GM18870 (cell line): ENCODE data around the gene SUMF1.

Source experiments
- ATAC-seq: cut with Tn5 transposase; IDR thresholded peaks from one replicate; pipeline ENCODE4 v1.9.1; 2021; ENCODE audit warnings: moderate library complexity; ENCODE audit not compliant: unreplicated experiment

The SUMF1 gene

DNA sequence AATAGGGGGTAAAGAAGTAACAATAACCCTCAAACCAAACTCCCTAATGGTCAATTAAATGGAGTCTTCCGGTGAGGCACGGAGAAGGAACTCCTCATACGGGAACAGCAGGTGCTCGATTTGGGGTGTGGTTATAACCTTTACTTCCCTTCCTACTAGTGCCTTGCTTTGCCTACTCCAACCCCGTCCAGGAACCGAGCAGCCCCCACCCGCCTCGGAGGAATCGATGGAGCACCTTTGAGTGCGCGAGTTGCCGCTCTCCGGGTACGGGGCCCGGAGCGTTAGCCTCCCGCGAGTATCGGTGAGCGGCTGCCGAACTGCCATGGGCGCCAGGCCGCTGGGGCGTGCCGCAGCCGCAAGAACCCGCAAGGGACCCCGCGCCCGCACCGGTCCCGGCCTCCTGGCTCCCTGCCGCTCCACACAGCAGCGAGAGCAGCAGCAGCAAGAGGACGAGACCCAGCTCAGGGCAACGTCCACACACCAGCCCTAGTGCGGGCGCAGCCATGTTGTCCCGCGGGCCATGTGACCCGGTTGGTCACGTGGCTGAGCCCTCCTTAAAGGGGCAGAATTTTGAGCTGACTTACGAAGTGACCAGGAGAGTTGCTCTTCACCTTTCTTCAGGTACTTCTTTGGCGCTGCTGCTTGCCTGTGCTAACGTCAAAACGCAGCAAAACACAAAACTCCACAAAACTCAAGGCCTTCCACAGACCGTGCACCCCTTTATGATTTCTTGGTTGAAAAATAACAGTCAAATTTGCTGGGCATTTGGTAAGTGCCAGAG is at the start of gene SUMF1:
TSS of gene SUMF1 (minus strand) at position 529 of the 781 bp plus-strand sequence. CDS start at position 505, 24 bp downstream.
- ATAC-seq = peak; percentile 99

GRCh38 chr3:4515916-4516579 is 49.0 kb upstream of the SUMF1 start:
- ATAC-seq = no peak

DNA sequence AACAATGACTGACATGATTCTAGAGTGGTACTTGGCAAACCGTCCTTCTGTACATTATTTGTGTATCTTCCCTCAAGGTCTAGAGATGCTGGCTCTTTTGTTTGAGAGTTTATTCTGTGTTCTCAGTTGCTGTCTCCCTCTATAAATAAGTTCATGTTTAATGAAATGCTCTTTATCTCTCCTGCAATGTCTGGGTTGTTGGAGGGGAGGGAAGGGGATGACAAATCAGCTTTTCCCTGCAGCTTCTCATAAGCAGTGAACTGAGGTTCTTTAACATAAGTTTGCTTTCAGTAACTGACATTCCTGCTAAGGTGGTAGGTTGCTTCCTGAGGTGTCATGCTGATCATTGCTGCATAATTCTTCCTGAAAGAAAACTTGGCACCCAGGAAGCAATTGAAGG is 47.8 kb upstream of the SUMF1 start:
- no peak for ATAC-seq

GRCh38 chr3:4514321-4514720 is 47.3 kb upstream of the SUMF1 start:
- ATAC-seq = no peak

DNA sequence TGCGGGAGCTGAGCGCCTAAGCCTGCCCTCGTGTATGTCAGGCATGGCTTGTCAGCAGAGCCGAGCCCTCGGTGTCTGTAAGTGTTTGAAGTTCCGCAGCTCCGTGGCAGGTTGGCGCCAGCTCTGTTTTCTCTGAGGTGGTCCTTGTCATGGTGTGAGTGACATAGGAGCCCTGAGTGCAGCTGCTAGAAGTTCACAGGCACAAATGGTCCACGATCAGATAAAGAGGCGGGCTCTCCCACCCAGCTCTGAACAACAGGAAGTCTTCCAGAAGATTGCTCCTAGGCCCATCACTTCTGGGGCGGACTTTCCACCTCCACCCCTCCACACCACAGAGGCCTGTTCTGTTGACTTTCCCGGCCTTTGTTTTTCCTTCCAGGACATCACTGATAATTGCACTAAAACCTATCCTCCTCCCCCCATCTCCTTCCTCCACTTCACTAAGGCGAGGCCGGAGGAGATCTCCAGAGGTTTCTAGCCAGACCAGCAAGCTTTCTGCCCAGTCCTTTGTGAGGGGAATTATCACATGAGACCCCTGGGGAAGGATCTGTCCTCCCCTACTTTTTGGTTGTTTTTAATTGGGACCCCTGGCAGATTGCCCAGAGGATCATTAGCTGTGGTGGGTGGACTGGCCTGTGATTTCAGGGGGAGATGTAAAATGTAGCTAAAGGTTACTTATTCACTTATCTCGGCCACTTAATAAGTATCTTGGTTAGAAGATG is 46.0 kb upstream of the SUMF1 start:
- ATAC-seq = no peak

DNA sequence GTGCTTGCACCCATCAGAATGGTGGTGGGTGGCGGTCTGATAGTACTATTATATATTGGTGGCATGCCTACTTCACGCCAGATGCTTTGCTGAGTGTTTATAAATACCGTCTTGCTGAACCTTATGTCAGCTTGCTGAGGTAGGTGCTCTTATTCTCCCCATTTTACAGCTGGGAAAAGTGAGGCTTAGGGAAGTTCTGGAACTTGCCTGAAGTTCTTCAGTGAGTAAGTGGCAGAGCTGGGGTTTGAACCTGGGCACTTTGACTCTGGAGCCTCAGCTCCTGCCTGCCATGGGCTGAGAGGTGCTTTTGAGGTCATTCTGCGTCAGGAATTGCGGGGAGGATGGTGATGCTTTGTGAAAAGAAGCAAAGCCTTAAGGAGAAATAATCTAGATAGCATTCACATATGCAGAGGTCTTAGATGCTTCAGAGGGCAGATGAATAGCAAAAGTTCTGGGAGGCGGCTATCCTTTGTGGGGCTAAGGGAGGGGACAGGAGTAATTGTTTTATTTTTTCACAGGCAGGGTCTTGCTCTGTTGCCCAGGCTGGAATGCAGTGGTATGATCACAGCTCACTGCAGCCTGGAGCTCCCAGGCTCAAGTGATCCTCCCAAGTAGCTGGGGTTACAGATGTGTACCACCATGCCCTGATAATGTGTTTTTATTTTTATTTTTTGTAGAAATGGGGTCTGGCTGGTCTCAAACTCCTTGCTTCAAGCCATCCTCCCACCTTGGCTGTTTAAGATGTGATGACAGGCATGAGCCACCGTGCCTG is 44.6 kb upstream of the SUMF1 start:
- ATAC-seq = no peak

DNA sequence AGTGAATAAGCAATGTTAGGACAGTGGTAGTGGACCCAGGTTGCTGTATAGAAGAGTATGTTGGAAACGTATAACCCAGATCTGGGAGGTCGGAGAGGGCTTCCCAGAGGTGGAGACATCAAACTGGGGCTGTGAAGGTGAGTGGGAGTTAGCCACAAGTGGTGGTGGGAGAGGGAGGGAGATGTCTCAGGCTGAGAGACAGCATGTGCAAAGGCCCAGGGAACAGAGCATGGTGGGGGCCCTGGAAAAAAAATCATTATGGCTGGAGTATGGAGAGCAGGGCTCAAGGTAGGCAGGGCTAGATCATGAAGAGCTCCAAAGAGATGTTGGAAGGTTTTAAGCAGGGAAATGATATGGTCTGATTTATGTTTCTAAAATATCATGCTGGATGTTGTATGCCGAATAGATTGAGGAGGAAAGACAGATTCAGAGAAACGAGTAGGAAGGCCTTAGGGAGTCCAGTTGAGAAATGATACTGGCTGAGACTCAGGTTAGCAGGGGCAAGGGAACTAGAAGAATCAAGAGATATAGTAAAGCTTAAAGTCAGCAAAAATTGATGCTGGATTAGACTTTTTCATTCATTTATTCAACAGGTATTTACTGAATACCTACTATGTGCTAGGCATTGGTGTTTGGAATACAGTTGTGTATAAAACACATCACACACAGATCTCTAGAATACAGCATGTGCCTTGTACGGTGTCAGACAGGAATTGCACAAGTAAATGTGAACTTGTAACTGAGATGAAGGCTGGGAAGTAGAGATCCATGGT is 43.1 kb upstream of the SUMF1 start:
- no peak for ATAC-seq

- no peak for ATAC-seq
Measured at GRCh38 chr3:4509043-4509442, 42.0 kb upstream of the SUMF1 start.

DNA sequence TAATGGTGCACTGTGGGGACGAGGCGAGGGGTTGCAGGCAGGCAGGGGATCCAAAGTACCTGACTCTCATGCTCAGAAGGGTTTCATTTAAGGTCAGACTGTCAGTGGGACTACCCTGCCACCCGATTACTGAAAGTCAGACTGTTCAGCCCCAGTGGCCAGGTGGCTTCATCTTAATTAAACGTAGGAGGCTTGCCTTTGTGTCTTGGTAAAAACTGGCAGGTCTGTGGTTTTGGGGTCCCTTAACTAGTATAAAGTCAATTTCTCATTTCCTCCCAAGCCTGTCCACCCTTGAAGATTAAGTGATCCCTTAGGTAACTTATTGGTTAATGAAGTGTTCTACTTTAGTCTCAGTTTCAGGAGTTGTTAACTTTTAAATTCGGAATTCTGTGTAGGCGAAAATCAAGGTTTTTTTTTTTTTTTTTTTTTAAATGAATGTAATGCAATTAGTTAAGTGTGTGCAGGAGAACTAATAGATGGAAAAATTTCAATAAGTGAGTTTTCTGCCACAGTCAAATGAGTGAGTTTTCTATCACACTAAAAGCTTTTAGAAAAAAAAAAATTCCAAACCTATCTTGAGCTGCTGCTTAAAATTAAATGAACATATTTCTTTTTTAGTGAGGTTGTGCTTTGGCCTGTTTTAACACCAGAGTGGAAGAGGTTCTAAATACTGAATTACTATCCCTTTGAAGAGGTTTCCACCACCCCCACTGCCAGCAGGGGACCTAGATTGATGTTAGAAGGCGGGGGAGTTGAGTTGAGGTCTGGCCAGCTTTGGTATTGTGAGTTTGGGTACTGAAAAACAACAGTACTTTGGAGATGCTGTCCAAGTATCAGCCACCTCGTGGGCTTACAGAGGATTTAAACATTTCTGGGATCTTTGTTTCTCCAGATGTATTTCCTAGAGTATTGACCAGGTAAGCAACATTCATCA is 41.2 kb upstream of the SUMF1 start:
- ATAC-seq = peak; percentile 72

DNA sequence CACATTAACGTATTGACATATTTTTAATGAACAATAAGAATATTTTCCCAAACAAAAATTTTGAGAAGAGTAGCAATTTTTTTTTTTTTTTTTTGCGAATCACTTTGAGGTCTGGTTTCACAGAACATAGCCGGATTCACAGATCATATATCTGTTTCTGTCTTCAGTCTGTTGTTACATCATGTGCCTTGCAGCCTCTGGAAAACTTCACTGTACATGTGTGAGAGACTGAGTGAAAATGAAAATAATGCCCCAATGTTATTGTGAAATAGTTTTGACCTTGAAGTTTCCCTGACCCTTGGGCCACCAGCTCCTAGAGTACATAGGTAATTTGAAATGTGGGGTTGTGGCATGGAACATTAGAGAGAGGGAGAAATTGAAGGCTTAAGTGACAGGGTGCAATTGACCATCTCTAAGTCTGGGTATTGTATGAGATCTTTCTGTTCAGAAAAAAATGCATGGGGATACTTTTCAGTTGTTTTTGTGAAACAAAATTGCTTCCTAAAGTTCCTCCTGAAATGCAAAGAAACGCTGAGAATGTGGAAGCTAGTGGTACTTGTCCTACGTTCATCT is 40.0 kb upstream of the SUMF1 start:
- peak; percentile 29 for ATAC-seq

- no peak for ATAC-seq
Measured at GRCh38 chr3:4506559-4507023, 39.5 kb upstream of the SUMF1 start.

- no peak for ATAC-seq
Measured at GRCh38 chr3:4505688-4506558, 38.9 kb upstream of the SUMF1 start.

- no peak for ATAC-seq
Measured at GRCh38 chr3:4504340-4505261, 37.5 kb upstream of the SUMF1 start.

DNA sequence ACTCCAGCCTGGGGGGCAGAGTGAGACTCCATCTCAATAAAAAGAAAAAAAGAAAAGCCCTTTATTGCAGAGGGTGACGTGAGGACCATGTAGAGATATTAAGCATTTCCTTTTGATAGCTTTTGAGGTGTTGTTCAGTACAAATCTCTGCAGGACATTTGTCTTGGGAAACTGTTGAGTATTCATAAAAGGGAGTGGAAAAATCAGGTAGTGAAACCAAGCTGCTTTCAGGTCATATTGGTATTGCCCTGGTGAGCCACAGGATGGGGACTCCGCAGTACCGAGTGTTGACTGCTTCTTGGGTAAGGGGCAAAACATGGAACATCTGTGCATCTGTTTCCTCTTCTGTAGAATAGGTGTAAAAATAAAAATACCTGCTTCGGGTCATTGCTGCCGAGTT is 36.0 kb upstream of the SUMF1 start:
- peak; percentile 50 for ATAC-seq

DNA sequence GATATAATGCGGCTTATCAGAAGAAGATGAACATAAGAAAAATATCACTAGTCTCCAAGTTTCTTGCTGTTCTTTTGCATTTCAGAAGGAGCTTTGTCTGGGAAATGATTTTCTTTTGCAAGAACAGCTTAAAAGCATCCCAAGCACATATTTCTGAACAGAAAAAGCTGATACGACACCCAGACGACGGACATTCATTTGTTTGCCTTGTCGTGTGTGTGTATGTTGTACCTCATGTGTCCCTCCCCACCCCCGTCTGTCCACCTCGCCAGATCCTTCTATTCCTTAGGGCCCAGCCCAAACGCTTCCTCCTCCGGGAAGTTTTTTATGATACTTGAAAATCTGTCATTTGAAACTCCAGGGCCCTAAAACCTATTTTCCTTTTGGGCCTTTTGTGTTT is 34.9 kb upstream of the SUMF1 start:
- ATAC-seq = no peak

GRCh38 chr3:4501437-4501836 is 34.4 kb upstream of the SUMF1 start:
- no peak for ATAC-seq

- ATAC-seq = no peak
Measured at GRCh38 chr3:4498446-4498845, 31.4 kb upstream of the SUMF1 start.
